Measurements from ENCODE around the gene FTMT. TPM values are rescaled to one million over a fixed set of nuclear protein-coding genes. Genes with fewer than 3 reads are reported as not detected.

FTMT gene
- total and polyA plus RNA-seq, 9 of the 15 experiments (the other 6 are each of a cell fraction or from before 2014, with no cell fraction given) = not detected

DNA sequence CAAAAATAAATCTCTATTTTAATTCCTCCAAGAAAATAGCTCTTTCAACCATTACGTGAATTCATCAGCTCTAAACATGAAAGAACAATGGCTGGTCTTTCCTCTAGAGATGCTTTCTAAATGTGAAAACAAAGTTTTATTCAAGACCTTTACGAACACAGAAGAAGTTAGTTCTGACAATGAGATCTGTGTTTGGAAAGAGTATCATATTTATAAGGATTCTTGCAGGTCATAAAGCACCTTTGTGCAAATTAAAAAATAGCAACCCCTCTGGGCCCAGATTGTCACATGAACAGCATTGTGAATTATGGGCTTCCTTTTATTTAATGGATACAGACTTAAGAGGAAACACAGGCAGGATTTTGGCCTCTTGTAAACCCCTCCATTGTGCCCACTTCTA, 17.7 kb upstream of the FTMT start (continued):
- TF ChIP-seq, protein P1, sequence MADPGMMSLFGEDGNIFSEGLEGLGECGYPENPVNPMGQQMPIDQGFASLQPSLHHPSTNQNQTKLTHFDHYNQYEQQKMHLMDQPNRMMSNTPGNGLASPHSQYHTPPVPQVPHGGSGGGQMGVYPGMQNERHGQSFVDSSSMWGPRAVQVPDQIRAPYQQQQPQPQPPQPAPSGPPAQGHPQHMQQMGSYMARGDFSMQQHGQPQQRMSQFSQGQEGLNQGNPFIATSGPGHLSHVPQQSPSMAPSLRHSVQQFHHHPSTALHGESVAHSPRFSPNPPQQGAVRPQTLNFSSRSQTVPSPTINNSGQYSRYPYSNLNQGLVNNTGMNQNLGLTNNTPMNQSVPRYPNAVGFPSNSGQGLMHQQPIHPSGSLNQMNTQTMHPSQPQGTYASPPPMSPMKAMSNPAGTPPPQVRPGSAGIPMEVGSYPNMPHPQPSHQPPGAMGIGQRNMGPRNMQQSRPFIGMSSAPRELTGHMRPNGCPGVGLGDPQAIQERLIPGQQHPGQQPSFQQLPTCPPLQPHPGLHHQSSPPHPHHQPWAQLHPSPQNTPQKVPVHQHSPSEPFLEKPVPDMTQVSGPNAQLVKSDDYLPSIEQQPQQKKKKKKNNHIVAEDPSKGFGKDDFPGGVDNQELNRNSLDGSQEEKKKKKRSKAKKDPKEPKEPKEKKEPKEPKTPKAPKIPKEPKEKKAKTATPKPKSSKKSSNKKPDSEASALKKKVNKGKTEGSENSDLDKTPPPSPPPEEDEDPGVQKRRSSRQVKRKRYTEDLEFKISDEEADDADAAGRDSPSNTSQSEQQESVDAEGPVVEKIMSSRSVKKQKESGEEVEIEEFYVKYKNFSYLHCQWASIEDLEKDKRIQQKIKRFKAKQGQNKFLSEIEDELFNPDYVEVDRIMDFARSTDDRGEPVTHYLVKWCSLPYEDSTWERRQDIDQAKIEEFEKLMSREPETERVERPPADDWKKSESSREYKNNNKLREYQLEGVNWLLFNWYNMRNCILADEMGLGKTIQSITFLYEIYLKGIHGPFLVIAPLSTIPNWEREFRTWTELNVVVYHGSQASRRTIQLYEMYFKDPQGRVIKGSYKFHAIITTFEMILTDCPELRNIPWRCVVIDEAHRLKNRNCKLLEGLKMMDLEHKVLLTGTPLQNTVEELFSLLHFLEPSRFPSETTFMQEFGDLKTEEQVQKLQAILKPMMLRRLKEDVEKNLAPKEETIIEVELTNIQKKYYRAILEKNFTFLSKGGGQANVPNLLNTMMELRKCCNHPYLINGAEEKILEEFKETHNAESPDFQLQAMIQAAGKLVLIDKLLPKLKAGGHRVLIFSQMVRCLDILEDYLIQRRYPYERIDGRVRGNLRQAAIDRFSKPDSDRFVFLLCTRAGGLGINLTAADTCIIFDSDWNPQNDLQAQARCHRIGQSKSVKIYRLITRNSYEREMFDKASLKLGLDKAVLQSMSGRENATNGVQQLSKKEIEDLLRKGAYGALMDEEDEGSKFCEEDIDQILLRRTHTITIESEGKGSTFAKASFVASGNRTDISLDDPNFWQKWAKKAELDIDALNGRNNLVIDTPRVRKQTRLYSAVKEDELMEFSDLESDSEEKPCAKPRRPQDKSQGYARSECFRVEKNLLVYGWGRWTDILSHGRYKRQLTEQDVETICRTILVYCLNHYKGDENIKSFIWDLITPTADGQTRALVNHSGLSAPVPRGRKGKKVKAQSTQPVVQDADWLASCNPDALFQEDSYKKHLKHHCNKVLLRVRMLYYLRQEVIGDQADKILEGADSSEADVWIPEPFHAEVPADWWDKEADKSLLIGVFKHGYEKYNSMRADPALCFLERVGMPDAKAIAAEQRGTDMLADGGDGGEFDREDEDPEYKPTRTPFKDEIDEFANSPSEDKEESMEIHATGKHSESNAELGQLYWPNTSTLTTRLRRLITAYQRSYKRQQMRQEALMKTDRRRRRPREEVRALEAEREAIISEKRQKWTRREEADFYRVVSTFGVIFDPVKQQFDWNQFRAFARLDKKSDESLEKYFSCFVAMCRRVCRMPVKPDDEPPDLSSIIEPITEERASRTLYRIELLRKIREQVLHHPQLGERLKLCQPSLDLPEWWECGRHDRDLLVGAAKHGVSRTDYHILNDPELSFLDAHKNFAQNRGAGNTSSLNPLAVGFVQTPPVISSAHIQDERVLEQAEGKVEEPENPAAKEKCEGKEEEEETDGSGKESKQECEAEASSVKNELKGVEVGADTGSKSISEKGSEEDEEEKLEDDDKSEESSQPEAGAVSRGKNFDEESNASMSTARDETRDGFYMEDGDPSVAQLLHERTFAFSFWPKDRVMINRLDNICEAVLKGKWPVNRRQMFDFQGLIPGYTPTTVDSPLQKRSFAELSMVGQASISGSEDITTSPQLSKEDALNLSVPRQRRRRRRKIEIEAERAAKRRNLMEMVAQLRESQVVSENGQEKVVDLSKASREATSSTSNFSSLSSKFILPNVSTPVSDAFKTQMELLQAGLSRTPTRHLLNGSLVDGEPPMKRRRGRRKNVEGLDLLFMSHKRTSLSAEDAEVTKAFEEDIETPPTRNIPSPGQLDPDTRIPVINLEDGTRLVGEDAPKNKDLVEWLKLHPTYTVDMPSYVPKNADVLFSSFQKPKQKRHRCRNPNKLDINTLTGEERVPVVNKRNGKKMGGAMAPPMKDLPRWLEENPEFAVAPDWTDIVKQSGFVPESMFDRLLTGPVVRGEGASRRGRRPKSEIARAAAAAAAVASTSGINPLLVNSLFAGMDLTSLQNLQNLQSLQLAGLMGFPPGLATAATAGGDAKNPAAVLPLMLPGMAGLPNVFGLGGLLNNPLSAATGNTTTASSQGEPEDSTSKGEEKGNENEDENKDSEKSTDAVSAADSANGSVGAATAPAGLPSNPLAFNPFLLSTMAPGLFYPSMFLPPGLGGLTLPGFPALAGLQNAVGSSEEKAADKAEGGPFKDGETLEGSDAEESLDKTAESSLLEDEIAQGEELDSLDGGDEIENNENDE (IDR thresholded peaks at IDR 0.05; ENCODE audit: low read depth, low read length) = no peak
- TF ChIP-seq SREBF2 (CRISPR knock-in tag; IDR thresholded peaks at IDR 0.05) (no peak), ZNF778 (CRISPR knock-in tag; IDR thresholded peaks at IDR 0.05) (no peak), ZNF445 (CRISPR knock-in tag; IDR thresholded peaks at IDR 0.05; ENCODE audit: low read depth) (no peak), NFE2 (IDR thresholded peaks at IDR 0.05; ENCODE audit: low read depth) (no peak), HEY1 (CRISPR knock-in tag; IDR thresholded peaks at IDR 0.05; ENCODE audit: borderline replicate concordance) (no peak), HCFC1 (IDR thresholded peaks at IDR 0.05; ENCODE audit: low read depth, low read length) (no peak)
- TF ChIP-seq, protein P2, sequence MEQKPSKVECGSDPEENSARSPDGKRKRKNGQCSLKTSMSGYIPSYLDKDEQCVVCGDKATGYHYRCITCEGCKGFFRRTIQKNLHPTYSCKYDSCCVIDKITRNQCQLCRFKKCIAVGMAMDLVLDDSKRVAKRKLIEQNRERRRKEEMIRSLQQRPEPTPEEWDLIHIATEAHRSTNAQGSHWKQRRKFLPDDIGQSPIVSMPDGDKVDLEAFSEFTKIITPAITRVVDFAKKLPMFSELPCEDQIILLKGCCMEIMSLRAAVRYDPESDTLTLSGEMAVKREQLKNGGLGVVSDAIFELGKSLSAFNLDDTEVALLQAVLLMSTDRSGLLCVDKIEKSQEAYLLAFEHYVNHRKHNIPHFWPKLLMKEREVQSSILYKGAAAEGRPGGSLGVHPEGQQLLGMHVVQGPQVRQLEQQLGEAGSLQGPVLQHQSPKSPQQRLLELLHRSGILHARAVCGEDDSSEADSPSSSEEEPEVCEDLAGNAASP (IDR thresholded peaks at IDR 0.05) = no peak
- TF ChIP-seq, protein P3, sequence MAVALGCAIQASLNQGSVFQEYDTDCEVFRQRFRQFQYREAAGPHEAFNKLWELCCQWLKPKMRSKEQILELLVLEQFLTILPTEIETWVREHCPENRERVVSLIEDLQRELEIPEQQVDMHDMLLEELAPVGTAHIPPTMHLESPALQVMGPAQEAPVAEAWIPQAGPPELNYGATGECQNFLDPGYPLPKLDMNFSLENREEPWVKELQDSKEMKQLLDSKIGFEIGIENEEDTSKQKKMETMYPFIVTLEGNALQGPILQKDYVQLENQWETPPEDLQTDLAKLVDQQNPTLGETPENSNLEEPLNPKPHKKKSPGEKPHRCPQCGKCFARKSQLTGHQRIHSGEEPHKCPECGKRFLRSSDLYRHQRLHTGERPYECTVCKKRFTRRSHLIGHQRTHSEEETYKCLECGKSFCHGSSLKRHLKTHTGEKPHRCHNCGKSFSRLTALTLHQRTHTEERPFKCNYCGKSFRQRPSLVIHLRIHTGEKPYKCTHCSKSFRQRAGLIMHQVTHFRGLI (CRISPR knock-in tag; IDR thresholded peaks at IDR 0.05) = no peak
- TF ChIP-seq, protein P4, sequence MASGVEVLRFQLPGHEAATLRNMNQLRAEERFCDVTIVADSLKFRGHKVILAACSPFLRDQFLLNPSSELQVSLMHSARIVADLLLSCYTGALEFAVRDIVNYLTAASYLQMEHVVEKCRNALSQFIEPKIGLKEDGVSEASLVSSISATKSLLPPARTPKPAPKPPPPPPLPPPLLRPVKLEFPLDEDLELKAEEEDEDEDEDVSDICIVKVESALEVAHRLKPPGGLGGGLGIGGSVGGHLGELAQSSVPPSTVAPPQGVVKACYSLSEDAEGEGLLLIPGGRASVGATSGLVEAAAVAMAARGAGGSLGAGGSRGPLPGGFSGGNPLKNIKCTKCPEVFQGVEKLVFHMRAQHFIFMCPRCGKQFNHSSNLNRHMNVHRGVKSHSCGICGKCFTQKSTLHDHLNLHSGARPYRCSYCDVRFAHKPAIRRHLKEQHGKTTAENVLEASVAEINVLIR (CRISPR knock-in tag; IDR thresholded peaks at IDR 0.05) = no peak
